M059J (cell line): ENCODE results near the gene FPGS. TPM values are rescaled to one million over a fixed set of nuclear protein-coding genes. Genes with fewer than 3 reads are reported as not detected.

Source experiments
- DNase-seq: peaks from one replicate; pipeline ENCODE4 v3.0.0-alpha.2; 2012; ENCODE audit warnings: low read depth
- total RNA-seq: library from RNA; depleted of rRNA; stranded (reverse); fragments of >200 nt; shearing (Covaris generic); gene quantifications from 2 replicates; pipeline ENCODE4 v1.2.3, GENCODE V29; 2014

Gene FPGS
- total RNA-seq, 1 experiment from 2014 or later: 76.4 TPM

GRCh38 chr9:127788337-127789011, 14.2 kb upstream of the FPGS start:
- DNase-seq: no peak

- no peak for DNase-seq
Measured at GRCh38 chr9:127789179-127789578, 13.5 kb upstream of the FPGS start.

- no peak for DNase-seq
Measured at GRCh38 chr9:127790094-127790855, 12.4 kb upstream of the FPGS start.

- no peak for DNase-seq
Measured at GRCh38 chr9:127791085-127791484, 11.6 kb upstream of the FPGS start.

GRCh38 chr9:127792417-127793031, 10.2 kb upstream of the FPGS start:
- DNase-seq: no peak

GRCh38 chr9:127793093-127793708, 9.5 kb upstream of the FPGS start:
- peak; percentile 58 for DNase-seq

- no peak for DNase-seq
Measured at GRCh38 chr9:127794001-127794791, 8.5 kb upstream of the FPGS start.

GRCh38 chr9:127796225-127796813, 6.4 kb upstream of the FPGS start:
- peak; percentile 93 for DNase-seq

GRCh38 chr9:127796852-127797370, 5.8 kb upstream of the FPGS start:
- peak; percentile 90 for DNase-seq

GRCh38 chr9:127801955-127802575, 617 bp upstream of the FPGS start:
- no peak for DNase-seq

- DNase-seq: peak; percentile 82
Measured at GRCh38 chr9:127803507-127804352, 1.0 kb downstream of the FPGS start.

GRCh38 chr9:127805620-127806019, 2.9 kb downstream of the FPGS start:
- no peak for DNase-seq

- DNase-seq: no peak
Measured at GRCh38 chr9:127806871-127807270, 4.2 kb downstream of the FPGS start.

- DNase-seq: no peak
Measured at GRCh38 chr9:127808347-127809001, 5.8 kb downstream of the FPGS start.

- no peak for DNase-seq
Measured at GRCh38 chr9:127809002-127809539, 6.4 kb downstream of the FPGS start.

- no peak for DNase-seq
Measured at GRCh38 chr9:127809540-127810377, 7.1 kb downstream of the FPGS start.

- DNase-seq: no peak
Measured at GRCh38 chr9:127810378-127811187, 7.9 kb downstream of the FPGS start.
